GM12878 (cell line): ENCODE results near the gene ANXA4. TPM values are rescaled to one million over a fixed set of nuclear protein-coding genes. Genes with fewer than 3 reads are reported as not detected.

Source experiments
- E2F4 ChIP-seq: IDR thresholded peaks from 2 replicates; pipeline ENCODE4 v1.6.1; 2012; ENCODE audit warnings: low read depth, low read length, improper control_type of control experiment
- ETV6 ChIP-seq, 2 experiments: fragments of 450-650 bp in 1 of 2; IDR thresholded peaks in 1 of 2; conservative IDR thresholded peaks in 1 of 2; 2 replicates each; pipeline ENCODE4 v1.6.1; 2014; ENCODE audit warnings: antibody characterized with exemption in 1 of 2, borderline replicate concordance in 1 of 2, low read depth in 1 of 2, mild to moderate bottlenecking in 1 of 2, moderate library complexity in 1 of 2
- IRF4 ChIP-seq: IDR thresholded peaks from 2 replicates; pipeline ENCODE4 v1.6.1; 2011; ENCODE audit warnings: low read depth, low read length
- MTA3 ChIP-seq: IDR thresholded peaks from 2 replicates; pipeline ENCODE4 v1.6.1; 2012; ENCODE audit warnings: low read length, inconsistent platforms, borderline replicate concordance
- NR2F1 ChIP-seq: fragments of 450-650 bp; conservative IDR thresholded peaks from 2 replicates; pipeline ENCODE4 v1.6.1; 2017; ENCODE audit warnings: mild to moderate bottlenecking
- RELA ChIP-seq: fragments of 450-650 bp; IDR thresholded peaks from 2 replicates; pipeline ENCODE4 v1.8.0; 2014; ENCODE audit warnings: borderline replicate concordance; ENCODE audit not compliant: partially characterized antibody
- ZBTB4 ChIP-seq: fragments of 450-650 bp; formaldehyde crosslinking; IDR thresholded peaks from 2 replicates; pipeline ENCODE4 v1.4.0; 2022; ENCODE audit warnings: mild to moderate bottlenecking, moderate library complexity
- ZNF217 ChIP-seq: fragments of 450-650 bp; IDR thresholded peaks from 2 replicates; pipeline ENCODE4 v1.6.1; 2017; ENCODE audit warnings: antibody characterized with exemption, mild to moderate bottlenecking
- polyA plus RNA-seq, 11 experiments: library from polyadenylated mRNA; depleted of rRNA in 4 of 11; unstranded in 6 of 11; stranded (reverse) in 5 of 11; fragments of >200 nt; fragmentation: Nextera tagmentation in 4 of 11; fragmentation: Illumina TruSeq in 1 of 11; extraction: Ambion mirVana in 4 of 11; extraction: Trizol in 1 of 11; gene quantifications; 1 replicate in 1 of 11; 2 replicates in 10 of 11; pipeline versions ENCODE4 v1.2.1 to v1.2.3, GENCODE V29; 2011 to 2016; ENCODE audit warnings: inconsistent platforms in 2 of 11, missing spikeins in 2 of 11, low read depth in 1 of 11
- total RNA-seq, 4 experiments: library from RNA; depleted of rRNA in 3 of 4; stranded (reverse); fragments of >200 nt in 3 of 4; fragmentation: Illumina TruSeq in 1 of 4; extraction: Trizol in 1 of 4; gene quantifications; 2 replicates each; pipeline versions ENCODE4 v1.2.1 to v1.2.3, GENCODE V29; 2013 to 2021

Gene ANXA4
- total and polyA plus RNA-seq, 10 of the 15 experiments (the other 5 are each of a cell fraction or from before 2014, with no cell fraction given), result 16.3 to 97.2 (median 71.0) TPM

- no peak for TF ChIP-seq ZBTB4 (CRISPR knock-in tag)
- TF ChIP-seq IRF4, result no peak
- TF ChIP-seq ZNF217, result no peak
- no peak for TF ChIP-seq MTA3
- no peak for TF ChIP-seq NR2F1
- peak; percentile 35; the same call in 1 of the 2 replicates for TF ChIP-seq E2F4
- no peak for TF ChIP-seq ETV6 (conservative IDR thresholded peaks at IDR 0.05 in 1 of 2, IDR thresholded peaks at IDR 0.05 in 1 of 2; ENCODE audit: borderline replicate concordance in 1 of 2, low read depth in 1 of 2)
- peak; percentile 13 for TF ChIP-seq RELA
Measured at GRCh38 chr2:69829256-69830044, 87.5 kb downstream of the ANXA4 start, which contains the start of gene GMCL1 (continued).
